Medulla oblongata (tissue), 1 donor: ENCODE data around the gene DIPK2B.
A peak's percentile ranks its signal among the peaks of the same experiment; 100 is the strongest.

Experiments used
- DNase-seq: peaks from one replicate; pipeline ENCODE4 v3.0.0-alpha.2; 2015; ENCODE audit errors: extremely low spot score

DIPK2B gene

GRCh38 chrX:45200741-45201234 is at the start of gene DIPK2B:
Gene DIPK2B, minus strand, starts transcription at chrX:45200876. Its CDS starts 50 bp downstream, at chrX:45200826.
- no peak for DNase-seq

GRCh38 chrX:45240301-45240700 is 39.6 kb upstream of the DIPK2B start:
- DNase-seq, result peak; percentile 5

GRCh38 chrX:45238489-45238888 is 37.8 kb upstream of the DIPK2B start:
- DNase-seq, result no peak

- DNase-seq, result no peak
Measured at GRCh38 chrX:45233531-45233930, 32.9 kb upstream of the DIPK2B start.

GRCh38 chrX:45232139-45232538 is 31.5 kb upstream of the DIPK2B start:
- DNase-seq, result no peak

- DNase-seq, result peak; percentile 48
Measured at GRCh38 chrX:45230410-45230809, 29.7 kb upstream of the DIPK2B start.

GRCh38 chrX:45229348-45229747 is 28.7 kb upstream of the DIPK2B start:
- no peak for DNase-seq

GRCh38 chrX:45228126-45228525 is 27.4 kb upstream of the DIPK2B start:
- DNase-seq, result no peak

GRCh38 chrX:45208121-45208856 is 7.6 kb upstream of the DIPK2B start:
- DNase-seq, result no peak

GRCh38 chrX:45202171-45202570 is 1.5 kb upstream of the DIPK2B start:
- DNase-seq, result no peak

GRCh38 chrX:45198706-45199105 is 2.0 kb downstream of the DIPK2B start:
- DNase-seq, result no peak

GRCh38 chrX:45198301-45198700 is 2.4 kb downstream of the DIPK2B start:
- no peak for DNase-seq

GRCh38 chrX:45196701-45197100 is 4.0 kb downstream of the DIPK2B start:
- DNase-seq, result no peak

- DNase-seq, result peak; percentile 72
Measured at GRCh38 chrX:45191820-45192409, 8.8 kb downstream of the DIPK2B start.

- DNase-seq, result no peak
Measured at GRCh38 chrX:45191383-45191782, 9.3 kb downstream of the DIPK2B start.

GRCh38 chrX:45187731-45188130 is 12.9 kb downstream of the DIPK2B start:
- peak; percentile 32 for DNase-seq

- no peak for DNase-seq
Measured at GRCh38 chrX:45186643-45187026, 14.0 kb downstream of the DIPK2B start.

GRCh38 chrX:45184211-45184610 is 16.5 kb downstream of the DIPK2B start:
- no peak for DNase-seq

- no peak for DNase-seq
Measured at GRCh38 chrX:45172890-45173289, 27.8 kb downstream of the DIPK2B start.

- no peak for DNase-seq
Measured at GRCh38 chrX:45166781-45167180, 33.9 kb downstream of the DIPK2B start.

- no peak for DNase-seq
Measured at GRCh38 chrX:45165726-45166125, 35.0 kb downstream of the DIPK2B start.

GRCh38 chrX:45164995-45165394 is 35.7 kb downstream of the DIPK2B start:
- no peak for DNase-seq

GRCh38 chrX:45164021-45164621 is 36.6 kb downstream of the DIPK2B start:
- no peak for DNase-seq
